Activated T-helper 1 cell treated with anti-CD3 and anti-CD28 coated beads, Interleukin-12 subunit alpha, Interleukin-12 subunit beta, Interleukin-2, Interleukin-4 antibody, amounts not matched to agents 30 ng/mL and 10 ng/mL and 1 ng/mL, durations not matched to agents 14 hours and 24 hours and 36 hours (primary cell): ENCODE measurements around the gene CGB3. TPM values are rescaled to one million over a fixed set of nuclear protein-coding genes. Genes with fewer than 3 reads are reported as not detected.
A peak's percentile ranks its signal among the peaks of the same experiment; 100 is the strongest.

ENCODE experiments used
- DNase-seq: peaks from one replicate; pipeline ENCODE4 v3.0.0; 2021; ENCODE audit warnings: low spot score
- H3K27ac Mint-ChIP-seq: one replicate; pipeline ENCODE4 v1.8.0; 2021; ENCODE audit warnings: mild to moderate bottlenecking, mixed read lengths
- H3K27me3 Mint-ChIP-seq: one replicate; pipeline ENCODE4 v1.8.0; 2022; ENCODE audit warnings: mild to moderate bottlenecking, moderate library complexity, mixed read lengths; ENCODE audit not compliant: insufficient read depth
- H3K36me3 Mint-ChIP-seq: one replicate; pipeline ENCODE4 v1.8.0; 2021; ENCODE audit warnings: low read depth, mixed read lengths
- H3K4me1 Mint-ChIP-seq: one replicate; pipeline ENCODE4 v1.8.0; 2021; ENCODE audit warnings: low read depth, mixed read lengths
- H3K4me3 Mint-ChIP-seq: one replicate; pipeline ENCODE4 v1.8.0; 2021; ENCODE audit warnings: mild to moderate bottlenecking, moderate library complexity, mixed read lengths
- H3K9me3 Mint-ChIP-seq: one replicate; pipeline ENCODE4 v1.8.0; 2021; ENCODE audit warnings: mixed read lengths
- intact Hi-C: fragments of 100-400 bp; cut with micrococcal nuclease; formaldehyde crosslinking; loops from one replicate; pipeline ENCODE4 v1.15.1; 2024
- total RNA-seq: library from RNA; stranded (reverse); gene quantifications from 2 replicates; pipeline ENCODE4 v1.2.3, GENCODE V29; 2022

CGB3 gene
- total RNA-seq, 1 donor from 2014 or later: not detected

DNA sequence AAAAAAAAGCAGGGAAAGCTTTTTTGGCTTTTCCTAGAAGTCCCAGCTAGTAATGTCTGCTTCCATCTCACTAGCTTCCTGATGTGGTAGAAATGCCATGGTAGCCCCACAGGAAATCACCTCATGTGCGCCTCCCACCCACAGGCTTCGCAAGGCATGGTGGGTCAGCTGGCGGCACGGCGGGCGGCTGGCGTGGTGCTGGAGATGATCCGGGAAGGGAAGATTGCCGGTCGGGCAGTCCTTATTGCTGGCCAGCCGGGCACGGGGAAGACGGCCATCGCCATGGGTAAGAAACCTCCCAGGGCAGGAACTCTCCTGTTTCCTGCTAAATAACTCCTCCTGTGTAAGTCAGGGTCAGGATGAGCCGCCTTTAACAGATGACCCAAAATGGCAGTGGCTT is 20.0 kb downstream of the CGB3 start:
- no peaks in the 10 kb centered on the region for H3K9me3 Mint-ChIP-seq
- H3K4me1 Mint-ChIP-seq: peaks cover 9% of the 10 kb centered on the region
- H3K4me3 Mint-ChIP-seq: no peak overlapping the region
- H3K27me3 Mint-ChIP-seq: no peaks in the 10 kb centered on the region
- H3K36me3 Mint-ChIP-seq: peaks cover 27% of the 10 kb centered on the region
- DNase-seq: no peak
- H3K27ac Mint-ChIP-seq: no peak overlapping the region
- intact Hi-C loops: no loop called here

DNA sequence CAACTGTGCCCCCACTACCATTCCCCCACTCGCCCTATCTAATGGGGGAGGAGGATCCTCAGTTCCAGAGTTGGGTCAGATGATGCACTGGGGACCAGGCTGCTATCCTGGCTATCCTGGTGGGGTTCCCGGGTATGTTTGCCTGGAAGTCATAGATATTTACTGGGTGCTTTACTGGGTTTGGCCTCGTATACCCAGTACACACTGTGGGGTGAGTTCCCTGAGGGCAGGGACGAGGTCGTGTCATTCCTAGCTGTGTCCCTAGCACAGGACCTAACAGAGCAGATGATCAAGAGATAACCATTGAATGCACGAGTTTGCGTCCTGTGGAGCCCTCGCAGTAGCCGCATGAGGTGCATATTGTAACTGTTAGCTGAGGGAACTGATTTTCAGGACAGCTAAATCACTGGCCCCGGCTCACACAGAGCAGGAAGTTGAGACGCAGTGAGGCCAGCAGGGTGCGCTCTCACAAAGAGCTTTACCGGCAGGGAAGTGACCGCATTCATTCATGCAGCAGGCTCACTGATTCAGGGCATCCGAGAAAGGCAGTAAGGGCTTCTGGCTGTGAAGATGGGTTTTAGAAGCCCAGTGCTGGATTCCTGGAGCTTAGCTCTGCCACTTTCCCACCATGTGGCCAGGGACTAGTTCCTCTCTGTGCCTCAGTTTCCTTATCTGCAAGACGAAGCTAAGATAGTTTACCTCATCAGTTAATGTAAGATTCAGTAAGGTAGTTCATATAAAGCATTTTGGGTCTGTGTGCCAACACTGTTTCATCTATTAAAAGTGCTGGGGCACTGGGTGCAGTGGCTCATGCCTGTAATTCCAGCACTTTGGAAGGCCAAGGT is 24.4 kb downstream of the CGB3 start:
- Mint-ChIP-seq H3K9me3 (no peaks in the 10 kb centered on the region), H3K4me1 (peaks cover 20% of the 10 kb centered on the region), H3K27me3 (no peaks in the 10 kb centered on the region), H3K27ac (no peak overlapping the region), H3K4me3 (no peak overlapping the region), H3K36me3 (peaks cover 19% of the 10 kb centered on the region)
- peak; percentile 51 for DNase-seq
- intact Hi-C loops: no loop called here

DNA sequence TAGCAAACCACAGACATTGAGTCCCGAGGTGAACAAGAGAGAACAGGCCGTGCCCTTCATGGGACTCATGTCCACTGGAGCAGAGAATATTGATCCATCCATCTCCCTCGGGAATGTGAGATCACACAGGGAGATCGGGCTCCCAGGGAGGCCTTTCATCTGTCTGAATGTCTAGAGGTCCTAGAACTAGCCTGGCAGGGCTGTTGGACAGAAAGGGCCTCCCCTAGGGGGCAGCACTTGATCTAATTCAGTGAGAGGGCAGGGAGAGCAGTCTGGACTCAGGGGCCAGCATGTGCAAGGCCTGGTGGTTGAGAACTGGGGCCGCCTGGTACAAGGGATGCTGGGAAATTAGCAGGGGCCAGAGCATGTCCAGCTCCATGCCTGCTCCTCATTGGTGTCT is 26.2 kb downstream of the CGB3 start:
- Mint-ChIP-seq H3K4me3 (no peak overlapping the region), H3K9me3 (no peaks in the 10 kb centered on the region), H3K36me3 (peaks cover 19% of the 10 kb centered on the region), H3K27me3 (no peaks in the 10 kb centered on the region), H3K27ac (peak overlapping the region; percentile 24), H3K4me1 (peaks cover 31% of the 10 kb centered on the region)
- intact Hi-C loops: no loop called here
- DNase-seq: peak; percentile 38

DNA sequence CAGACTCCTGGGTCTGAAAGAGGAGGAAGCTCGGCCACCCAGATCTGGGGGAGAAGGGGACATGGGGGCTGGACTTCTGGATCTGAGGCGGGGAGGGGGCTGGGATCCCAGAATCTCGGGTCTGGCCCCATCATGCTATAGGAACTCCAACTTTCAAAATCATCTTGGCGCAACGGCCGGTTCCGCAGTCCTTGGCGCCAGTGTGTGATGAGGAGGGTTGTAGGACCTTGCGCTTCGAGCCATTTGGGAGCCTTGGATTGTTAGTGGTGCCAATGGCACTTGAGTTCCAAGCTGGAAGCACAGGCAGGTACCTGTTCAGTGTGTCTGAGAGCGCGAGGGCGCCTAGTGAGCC is 30.1 kb downstream of the CGB3 start:
- intact Hi-C loops: loop anchor here (5.0 kb wide), 3 partner anchors 38 to 667 kb away; partner anchors contain the start of genes CGB2 and EMP3
- peaks cover 35% of the 10 kb centered on the region for H3K4me1 Mint-ChIP-seq
- DNase-seq: no peak
- peak overlapping the region; percentile 96 for H3K27ac Mint-ChIP-seq
- H3K9me3 Mint-ChIP-seq: no peaks in the 10 kb centered on the region
- H3K36me3 Mint-ChIP-seq: peaks cover 15% of the 10 kb centered on the region
- H3K27me3 Mint-ChIP-seq: no peaks in the 10 kb centered on the region
- H3K4me3 Mint-ChIP-seq: peak overlapping the region; percentile 94

DNA sequence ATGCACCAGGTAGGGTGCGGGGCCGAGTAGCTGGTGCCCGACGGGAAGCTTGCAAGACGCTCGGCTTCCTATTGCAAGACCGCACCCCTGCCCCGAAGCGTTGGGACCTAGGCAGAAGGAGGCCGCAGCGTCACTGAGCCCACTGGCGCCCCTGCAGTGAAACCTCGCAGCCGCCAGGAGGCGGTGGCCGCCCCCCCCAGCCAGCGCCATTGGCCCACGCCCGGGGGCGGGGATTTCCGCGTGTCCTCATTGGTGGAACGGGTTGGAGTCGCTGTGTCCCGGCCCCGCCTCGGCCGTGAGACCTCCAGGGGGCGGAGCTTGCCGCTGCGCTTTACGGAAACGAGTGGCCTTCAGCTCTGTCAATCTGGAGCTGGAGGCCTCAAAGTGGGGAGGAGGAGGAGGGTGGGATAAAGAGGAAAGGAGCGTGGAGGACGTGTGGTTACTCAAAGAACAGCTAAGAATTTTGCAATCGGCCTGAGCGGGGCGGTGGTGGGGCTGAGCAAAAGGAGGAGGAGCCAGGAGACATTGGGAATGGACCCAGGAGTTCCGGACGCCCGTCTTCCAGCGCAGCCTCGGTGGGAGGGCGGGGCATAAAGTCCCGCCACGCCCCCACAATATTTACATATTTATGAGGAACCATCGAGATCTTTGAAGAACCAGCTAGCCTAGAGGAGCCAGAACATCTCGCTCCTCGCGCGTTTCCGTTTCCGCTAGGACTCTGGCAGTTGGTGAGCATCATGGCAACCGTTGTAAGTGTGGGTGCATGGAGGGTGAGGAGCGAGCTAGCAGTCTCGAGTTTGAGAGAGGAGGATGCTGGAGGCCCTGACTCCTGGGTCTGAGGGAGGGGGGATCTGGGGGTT is 30.7 kb downstream of the CGB3 start, which contains the start of the genes GYS1 and RUVBL2:
Gene GYS1, minus strand, starts transcription at position 135 of the 860 bp plus-strand sequence. CDS start 197 bp downstream, outside the sequence.
Gene RUVBL2, plus strand, starts transcription at position 713 of the 860 bp plus-strand sequence. Its CDS starts 25 bp downstream, at position 738.
- Mint-ChIP-seq H3K4me3 (peak within 1 kb of the TSS; percentile 94), H3K27me3 (no peaks in the 10 kb centered on the region), H3K4me1 (peaks cover 38% of the 10 kb centered on the region), H3K9me3 (no peaks in the 10 kb centered on the region), H3K27ac (peak within 1 kb of the TSS; percentile 96), H3K36me3 (peaks cover 20% of the 10 kb centered on the region)
- intact Hi-C loops: loop anchor here (1.0 to 5.0 kb wide), 18 partner anchors 26 to 666 kb away; partner anchors contain the start of genes ALDH16A1, BAX, BCAT2 and C19orf73
- DNase-seq: peak; percentile 99

DNA sequence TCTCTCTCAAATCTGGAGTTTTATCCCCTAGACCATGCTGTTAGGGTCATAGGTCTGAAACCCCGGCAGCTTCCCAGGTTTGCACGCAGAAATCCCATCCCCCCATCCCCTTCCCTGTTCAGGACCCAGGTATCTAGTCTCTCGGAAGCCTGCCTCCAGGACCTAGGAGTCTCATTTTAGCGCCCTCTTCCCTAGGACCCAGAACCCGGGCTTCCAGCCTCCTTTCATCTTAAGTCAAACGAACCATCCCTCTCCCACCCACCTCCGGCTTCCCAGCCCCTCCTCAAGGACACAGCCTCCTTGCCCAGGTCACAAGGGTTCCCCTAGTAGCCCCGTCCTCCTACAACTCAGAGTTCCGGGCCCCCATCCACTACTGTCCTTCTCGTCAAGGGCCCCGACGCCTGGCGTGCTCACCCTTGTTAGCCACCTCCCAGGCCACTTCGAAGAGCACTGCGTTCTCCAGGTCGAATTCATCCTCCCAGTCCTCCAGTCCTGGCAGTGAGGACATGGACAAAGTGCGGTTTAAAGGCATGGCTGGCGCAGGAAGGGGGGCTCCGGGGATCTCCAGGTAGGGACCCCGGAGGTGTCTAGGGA is 31.5 kb downstream of the CGB3 start:
- H3K9me3 Mint-ChIP-seq: no peaks in the 10 kb centered on the region
- H3K4me3 Mint-ChIP-seq: peak overlapping the region; percentile 94
- DNase-seq: no peak
- H3K27me3 Mint-ChIP-seq: no peaks in the 10 kb centered on the region
- intact Hi-C loops: loop anchor here (1.0 to 5.0 kb wide), 18 partner anchors 27 to 665 kb away; partner anchors contain the start of genes ALDH16A1, BAX, BCAT2 and C19orf73
- peaks cover 43% of the 10 kb centered on the region for H3K4me1 Mint-ChIP-seq
- peak overlapping the region; percentile 96 for H3K27ac Mint-ChIP-seq
- peaks cover 24% of the 10 kb centered on the region for H3K36me3 Mint-ChIP-seq

DNA sequence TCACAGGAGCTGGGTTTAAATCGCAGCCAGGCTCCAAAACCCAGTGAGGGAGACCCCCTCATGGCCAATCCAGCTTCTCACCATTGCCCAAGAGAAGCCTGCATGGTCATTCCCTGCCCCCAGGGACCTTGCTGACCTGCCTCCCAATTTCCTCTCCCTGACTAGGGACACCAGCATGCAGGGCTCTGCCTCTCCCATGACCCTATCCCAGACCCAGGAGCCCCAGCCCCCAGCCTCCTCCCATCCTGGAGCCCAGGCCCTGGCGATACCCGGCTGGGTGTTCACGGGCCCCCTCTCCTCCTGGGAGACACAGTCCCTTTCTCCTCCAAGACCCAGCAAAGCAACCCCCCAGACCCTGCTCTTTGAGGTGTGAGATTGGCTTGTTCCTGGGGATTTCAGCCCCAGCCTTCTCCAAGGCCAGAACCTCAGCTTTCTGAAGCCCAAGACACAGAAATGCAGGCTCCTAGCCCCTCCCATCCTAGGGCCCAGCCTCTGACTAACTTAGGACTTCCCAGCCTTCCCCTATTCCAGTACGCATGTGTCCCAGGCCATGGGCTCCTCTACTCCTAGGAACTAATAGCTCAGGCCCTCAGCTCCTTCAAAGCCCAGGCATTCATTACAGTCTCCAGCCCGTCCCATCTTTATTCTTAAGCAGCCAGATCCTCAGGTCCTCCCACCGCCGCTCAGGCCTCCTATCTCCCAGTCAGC is 32.1 kb downstream of the CGB3 start:
- H3K27ac Mint-ChIP-seq: peak overlapping the region; percentile 96

DNA sequence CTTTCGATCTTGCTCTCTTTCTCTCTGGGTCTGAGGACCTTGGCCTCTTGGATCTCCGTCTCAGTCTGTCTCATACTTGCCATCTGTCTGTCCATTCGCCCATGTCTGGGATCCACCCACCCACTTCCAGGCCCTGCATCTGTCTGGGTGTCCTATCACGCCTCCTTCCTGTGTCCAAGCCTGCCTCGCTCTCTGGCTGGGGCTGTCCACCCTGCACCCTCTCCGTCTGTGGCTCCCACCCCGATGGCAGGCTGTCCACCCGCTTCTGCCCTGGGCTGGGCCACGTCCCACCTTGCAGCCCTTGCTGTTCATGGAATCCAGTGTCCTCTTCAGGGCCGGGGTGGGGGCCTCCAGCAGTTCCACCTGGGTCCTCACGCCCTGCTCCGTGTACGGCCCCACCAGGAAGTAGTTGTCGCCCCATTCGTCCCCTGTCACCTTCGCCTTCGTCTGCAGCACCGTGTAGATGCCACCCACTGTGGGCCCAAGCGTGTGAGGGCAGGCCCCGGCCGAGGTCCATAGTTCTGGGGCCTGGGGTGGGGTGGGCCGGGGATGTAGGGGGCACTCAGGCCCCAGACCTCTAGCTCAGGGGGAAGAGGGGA is 33.0 kb downstream of the CGB3 start:
- Mint-ChIP-seq H3K9me3 (no peaks in the 10 kb centered on the region), H3K27me3 (no peaks in the 10 kb centered on the region), H3K4me3 (peak overlapping the region; percentile 12), H3K4me1 (peaks cover 43% of the 10 kb centered on the region), H3K27ac (peak overlapping the region; percentile 22), H3K36me3 (peaks cover 25% of the 10 kb centered on the region)
- no peak for DNase-seq
- intact Hi-C loops: loop anchor here (5.0 kb wide), 3 partner anchors 41 to 664 kb away; partner anchors contain the start of genes CGB2 and EMP3

More for the DNA sequence above, 32.1 kb downstream of the CGB3 start:
- peak overlapping the region; percentile 94 for H3K4me3 Mint-ChIP-seq
- DNase-seq: no peak
- no peaks in the 10 kb centered on the region for H3K27me3 Mint-ChIP-seq
- peaks cover 43% of the 10 kb centered on the region for H3K4me1 Mint-ChIP-seq
- H3K36me3 Mint-ChIP-seq: peaks cover 26% of the 10 kb centered on the region
- intact Hi-C loops: loop anchor here (2.0 to 5.0 kb wide), 7 partner anchors 40 to 665 kb away; partner anchors contain the start of genes C19orf73, CGB2, DBP and EMP3
- H3K9me3 Mint-ChIP-seq: no peaks in the 10 kb centered on the region

- intact Hi-C loops: loop anchor here (5.0 kb wide), 3 partner anchors 42 to 663 kb away; partner anchors contain the start of genes CGB2 and EMP3
- peaks cover 26% of the 10 kb centered on the region for H3K36me3 Mint-ChIP-seq
- H3K4me3 Mint-ChIP-seq: peak overlapping the region; percentile 12
These were observed 33.7 kb downstream of the CGB3 start for GRCh38 chr19:48990400-48990799.

DNA sequence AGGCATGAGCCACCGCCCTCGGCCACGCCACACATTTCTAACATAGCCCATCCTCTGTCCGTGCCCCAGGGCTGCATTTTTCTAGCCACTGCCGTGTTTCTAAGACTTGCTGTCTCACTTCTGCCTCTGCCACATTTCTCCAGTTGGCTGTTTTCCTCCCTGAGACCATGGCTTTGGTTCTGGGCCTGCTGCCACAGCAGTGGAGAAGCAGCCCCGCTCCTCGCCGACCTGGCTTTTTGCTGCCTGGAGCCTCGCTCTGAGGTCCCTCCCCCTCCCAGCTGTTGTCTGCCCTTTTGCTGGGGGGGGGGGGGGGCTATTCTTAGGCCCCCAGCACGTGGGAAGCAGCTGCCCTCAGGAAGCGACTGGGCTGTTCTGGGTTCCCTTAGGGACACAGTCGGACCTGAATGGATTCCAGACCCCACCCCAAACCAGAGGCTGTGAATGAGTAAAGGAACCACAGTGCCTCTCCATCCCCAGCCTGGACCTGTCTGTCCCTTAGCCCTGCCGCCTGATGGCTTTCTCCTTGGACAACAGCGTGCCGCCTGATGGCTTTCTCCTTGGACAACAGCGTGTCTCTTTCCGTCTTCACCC is 34.3 kb downstream of the CGB3 start:
- Mint-ChIP-seq H3K27ac (no peak overlapping the region), H3K27me3 (no peaks in the 10 kb centered on the region), H3K4me1 (peaks cover 37% of the 10 kb centered on the region), H3K4me3 (no peak overlapping the region), H3K9me3 (no peaks in the 10 kb centered on the region), H3K36me3 (peaks cover 26% of the 10 kb centered on the region)
- intact Hi-C loops: loop anchor here (5.0 kb wide), 3 partner anchors 43 to 662 kb away; partner anchors contain the start of genes CGB2 and EMP3
- no peak for DNase-seq

More at GRCh38 chr19:48990400-48990799, 33.7 kb downstream of the CGB3 start:
- DNase-seq: no peak
- no peaks in the 10 kb centered on the region for H3K9me3 Mint-ChIP-seq
- peak overlapping the region; percentile 2 for H3K27ac Mint-ChIP-seq
- H3K27me3 Mint-ChIP-seq: no peaks in the 10 kb centered on the region
- H3K4me1 Mint-ChIP-seq: peaks cover 43% of the 10 kb centered on the region

GRCh38 chr19:48988860-48989259 is 35.3 kb downstream of the CGB3 start:
- no peak for DNase-seq
- intact Hi-C loops: no loop called here
- Mint-ChIP-seq H3K4me3 (no peak overlapping the region), H3K36me3 (peaks cover 25% of the 10 kb centered on the region), H3K4me1 (peaks cover 27% of the 10 kb centered on the region), H3K27me3 (no peaks in the 10 kb centered on the region), H3K27ac (peak overlapping the region; percentile 53), H3K9me3 (no peaks in the 10 kb centered on the region)
